H9 (cell line): ENCODE results near the gene RNASE8. TPM values are rescaled to one million over a fixed set of nuclear protein-coding genes. Genes with fewer than 3 reads are reported as not detected.
A peak's percentile ranks its signal among the peaks of the same experiment; 100 is the strongest.

Experiments used
- DNase-seq: peaks from one replicate; pipeline ENCODE4 v3.0.0-alpha.2; 2017
- H2AFZ ChIP-seq: one replicate; pipeline ENCODE4 v1.6.1; 2013; ENCODE audit warnings: mild to moderate bottlenecking, low read length, control low read depth, moderate library complexity
- H2AK5ac ChIP-seq: 2 replicates; pipeline ENCODE4 v1.6.1; 2013; ENCODE audit warnings: low read length, control low read depth, mixed read lengths; ENCODE audit not compliant: insufficient read length
- H2BK120ac ChIP-seq: one replicate; pipeline ENCODE4 v1.6.1; 2013; ENCODE audit warnings: low read depth, mild to moderate bottlenecking, low read length, control low read depth, inconsistent platforms; ENCODE audit not compliant: poor library complexity, severe bottlenecking
- H2BK12ac ChIP-seq: 2 replicates; pipeline ENCODE4 v1.6.1; 2013; ENCODE audit warnings: low read length, control low read depth, mixed read lengths, low read depth; ENCODE audit not compliant: insufficient read length
- H2BK15ac ChIP-seq: 2 replicates; pipeline ENCODE4 v1.6.1; 2013; ENCODE audit warnings: low read depth, low read length, control low read depth
- H2BK20ac ChIP-seq: one replicate; pipeline ENCODE4 v1.6.1; 2013; ENCODE audit warnings: low read depth, mild to moderate bottlenecking, low read length, control low read depth, inconsistent platforms; ENCODE audit not compliant: poor library complexity, severe bottlenecking
- H2BK5ac ChIP-seq: 2 replicates; pipeline ENCODE4 v1.6.1; 2013; ENCODE audit warnings: low read length, control low read depth, mixed read lengths; ENCODE audit not compliant: insufficient read length
- H3K14ac ChIP-seq: 2 replicates; pipeline ENCODE4 v1.6.1; 2013; ENCODE audit warnings: low read length, control low read depth; ENCODE audit not compliant: insufficient read depth
- H3K18ac ChIP-seq: 2 replicates; pipeline ENCODE4 v1.6.1; 2013; ENCODE audit warnings: low read depth, mild to moderate bottlenecking, mixed read lengths, low read length, control low read depth; ENCODE audit not compliant: insufficient read length
- H3K23ac ChIP-seq: 2 replicates; pipeline ENCODE4 v1.6.1; 2013; ENCODE audit warnings: low read length, control low read depth, mixed read lengths, low read depth; ENCODE audit not compliant: insufficient read length
- H3K23me2 ChIP-seq: 2 replicates; pipeline ENCODE4 v1.6.1; 2013; ENCODE audit warnings: low read depth, mild to moderate bottlenecking, mixed read lengths, low read length, control low read depth; ENCODE audit not compliant: insufficient read length, poor library complexity, severe bottlenecking
- H3K27ac ChIP-seq: 2 replicates; pipeline ENCODE4 v1.5.1; 2013; ENCODE audit warnings: low read length, control low read depth, mixed read lengths, low read depth; ENCODE audit not compliant: insufficient read length
- H3K27me3 ChIP-seq: 2 replicates; pipeline ENCODE4 v1.6.1; 2013; ENCODE audit warnings: low read length, control low read depth, inconsistent platforms; ENCODE audit not compliant: insufficient read depth
- H3K4ac ChIP-seq: 2 replicates; pipeline ENCODE4 v1.6.1; 2013; ENCODE audit warnings: low read depth, mild to moderate bottlenecking, control low read depth, inconsistent platforms, low read length, moderate library complexity
- H3K4me1 ChIP-seq: 2 replicates; pipeline ENCODE4 v1.6.1; 2013; ENCODE audit warnings: low read length, control low read depth, inconsistent platforms; ENCODE audit not compliant: insufficient read depth
- H3K4me2 ChIP-seq: 2 replicates; pipeline ENCODE4 v1.6.1; 2013; ENCODE audit warnings: low read length, control low read depth, mixed read lengths; ENCODE audit not compliant: insufficient read length, insufficient read depth
- H3K56ac ChIP-seq: 2 replicates; pipeline ENCODE4 v1.6.1; 2013; ENCODE audit warnings: low read depth, mild to moderate bottlenecking, mixed read lengths, low read length, control low read depth; ENCODE audit not compliant: insufficient read length
- H3K79me1 ChIP-seq: 2 replicates; pipeline ENCODE4 v1.6.1; 2013; ENCODE audit warnings: low read depth, mild to moderate bottlenecking, moderate library complexity, low read length, control low read depth, inconsistent platforms; ENCODE audit not compliant: insufficient read depth, poor library complexity, severe bottlenecking
- H3K79me2 ChIP-seq: 2 replicates; pipeline ENCODE4 v1.6.1; 2013; ENCODE audit warnings: low read length, control low read depth, inconsistent platforms; ENCODE audit not compliant: insufficient read depth
- H3K9ac ChIP-seq: 2 replicates; pipeline ENCODE4 v1.6.1; 2013; ENCODE audit warnings: low read length, control low read depth, mixed read lengths; ENCODE audit not compliant: insufficient read length; ENCODE audit errors: extremely low read depth
- H3K9me3 ChIP-seq: one replicate; pipeline ENCODE4 v1.6.1; 2013; ENCODE audit warnings: low read depth, low read length, inconsistent platforms; ENCODE audit not compliant: control insufficient read depth
- H3T11ph ChIP-seq: one replicate; pipeline ENCODE4 v1.6.1; 2013; ENCODE audit warnings: mild to moderate bottlenecking, low read length, control low read depth, inconsistent platforms
- H4K20me1 ChIP-seq: one replicate; pipeline ENCODE4 v1.6.1; 2013; ENCODE audit not compliant: control insufficient read depth, insufficient read length, insufficient read depth
- H4K5ac ChIP-seq: 2 replicates; pipeline ENCODE4 v1.6.1; 2013; ENCODE audit warnings: low read depth, mild to moderate bottlenecking, mixed read lengths, low read length, control low read depth; ENCODE audit not compliant: insufficient read length
- H4K8ac ChIP-seq: replicated peaks from 2 replicates; pipeline ENCODE4 v1.6.1; 2013; ENCODE audit warnings: low read length, control low read depth, mixed read lengths, low read depth; ENCODE audit not compliant: insufficient read length
- H4K91ac ChIP-seq: 2 replicates; pipeline ENCODE4 v1.6.1; 2013; ENCODE audit warnings: low read depth, mild to moderate bottlenecking, moderate library complexity, mixed read lengths, low read length, control low read depth; ENCODE audit not compliant: insufficient read length
- H3K27ac Mint-ChIP-seq, 3 experiments: 2 replicates in 2 of 3; 3 replicates in 1 of 3; pipeline ENCODE4 v1.8.0; 2020 to 2021; ENCODE audit warnings: mixed read lengths in 3 of 3, mild to moderate bottlenecking in 1 of 3, moderate library complexity in 1 of 3
- H3K27me3 Mint-ChIP-seq: 2 replicates; pipeline ENCODE4 v1.8.0; 2021; ENCODE audit warnings: low read depth, mild to moderate bottlenecking, moderate library complexity, mixed read lengths
- H3K36me3 Mint-ChIP-seq, 3 experiments: 2 replicates in 2 of 3; 3 replicates in 1 of 3; pipeline ENCODE4 v1.8.0; 2020 to 2021; ENCODE audit warnings: low read depth in 3 of 3, mixed read lengths in 3 of 3; ENCODE audit not compliant: insufficient read depth in 1 of 3
- H3K4me1 Mint-ChIP-seq, 2 experiments: 2 replicates each; pipeline ENCODE4 v1.8.0; 2020; ENCODE audit warnings: mixed read lengths in 2 of 2
- H3K4me3 Mint-ChIP-seq, 2 experiments: 2 replicates in 1 of 2; 3 replicates in 1 of 2; pipeline ENCODE4 v1.8.0; 2020 to 2021; ENCODE audit warnings: mild to moderate bottlenecking in 2 of 2, mixed read lengths in 2 of 2, moderate library complexity in 1 of 2
- H3K9me3 Mint-ChIP-seq, 2 experiments: 2 replicates in 1 of 2; 3 replicates in 1 of 2; pipeline ENCODE4 v1.8.0; 2020; ENCODE audit warnings: mild to moderate bottlenecking in 2 of 2, mixed read lengths in 2 of 2, moderate library complexity in 1 of 2
- CTCF ChIP-seq: fragments of 200-600 bp; sonication (generic); conservative IDR thresholded peaks from 3 replicates; pipeline ENCODE4 v1.8.0; 2021; ENCODE audit warnings: antibody characterized with exemption, mild to moderate bottlenecking
- WGBS: extraction: QIAGEN DNeasy Blood & Tissue Kit; methylation state at CpG from one replicate; pipeline ENCODE4 v1.1.7; 2013; ENCODE audit warnings: missing lambda C conversion rate, low lambda C conversion rate, mixed read lengths; ENCODE audit not compliant: insufficient read length; ENCODE audit errors: extremely low coverage; 5-methylcytosine and 5-hydroxymethylcytosine counted together
- total RNA-seq: library from RNA; stranded (reverse); gene quantifications from 2 replicates; pipeline ENCODE4 v1.2.1, GENCODE V29; 2021

Gene RNASE8
- total RNA-seq, 1 experiment from 2014 or later, result not detected

- Histone ChIP-seq H3K18ac (no peak within 1 kb of the TSS), H3K4me1 (peaks cover 22% of the 10 kb centered on the region), H3K9me3 (no peaks in the 10 kb centered on the region), H3K14ac (no peak within 1 kb of the TSS), H3K4ac (no peak within 1 kb of the TSS), H2BK15ac (no peak within 1 kb of the TSS), H4K91ac (no peak within 1 kb of the TSS), H3K27ac (no peak within 1 kb of the TSS), H2BK20ac (no peak within 1 kb of the TSS), H2BK120ac (no peak within 1 kb of the TSS), H3T11ph (no peak within 1 kb of the TSS), H2AK5ac (no peak within 1 kb of the TSS), H4K8ac (no peak within 1 kb of the TSS), H3K79me2 (peaks cover 12% of the 10 kb centered on the region; the same call in 1 of the 2 replicates), H3K23me2 (peaks cover 25% of the 10 kb centered on the region), H3K56ac (no peak within 1 kb of the TSS), H3K79me1 (peaks cover 4% of the 10 kb centered on the region), H3K9ac (no peak within 1 kb of the TSS), H2BK12ac (no peak within 1 kb of the TSS), H3K23ac (no peak within 1 kb of the TSS), H2AFZ (no peak within 1 kb of the TSS), H2BK5ac (no peak within 1 kb of the TSS), H4K20me1 (peaks cover 3% of the 10 kb centered on the region), H3K27me3 (no peaks in the 10 kb centered on the region), H3K4me2 (no peak within 1 kb of the TSS), H4K5ac (no peak within 1 kb of the TSS)
- Mint-ChIP-seq H3K4me1 (peaks cover 64 to 65% of the 10 kb centered on the region in 2 experiments), H3K4me3 (peak within 1 kb of the TSS; percentile 79; a peak in 4 of 5 replicates), H3K9me3 (no peaks in the 10 kb centered on the region; a peak in 1 of 5 replicates), H3K36me3 (0 out of 7 replicates have a peak, but pooled peaks cover 0 to 3% (median 0%) of the 10 kb centered on the region in 3 experiments), H3K27me3 (no peaks in the 10 kb centered on the region), H3K27ac (peak within 1 kb of the TSS in 1 of 3 experiments; percentile 7; a peak in 1 of 7 replicates)
- no CpG with 5 or more reads among the region's 5 CpGs for WGBS
- TF ChIP-seq CTCF, result no peak
- no peak for DNase-seq
These were observed 43.3 kb downstream of the RNASE8 start, which contains the start of gene TMEM253 for GRCh38 chr14:21100931-21101330. Gene TMEM253 (plus strand): TSS chr14:21101066. CDS start chr14:21101344, 278 bp downstream.
